ENCODE data around the gene RTN3. TPM values are rescaled to one million over a fixed set of nuclear protein-coding genes. Genes with fewer than 3 reads are reported as not detected.

Gene RTN3
- total RNA-seq, 1 donor: 65.1 TPM

DNA sequence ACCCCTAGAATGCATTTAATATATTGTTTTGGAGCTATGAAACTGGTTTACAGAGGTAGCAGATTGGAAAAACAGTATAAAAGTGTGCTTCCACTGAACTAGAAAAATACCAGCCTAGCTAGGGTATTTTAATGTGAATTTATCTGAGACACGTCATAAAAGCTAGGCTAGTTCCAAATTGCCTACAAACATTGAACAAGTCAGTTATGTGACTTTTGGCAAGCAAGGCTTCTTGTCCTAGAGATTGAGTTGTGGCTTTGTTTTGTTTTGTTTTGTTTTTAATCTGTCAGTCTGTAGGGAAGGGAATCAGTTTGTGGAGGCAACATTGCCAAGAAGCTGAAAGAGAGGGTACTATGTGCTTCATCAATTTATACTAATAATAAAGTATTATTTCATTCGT lies 24.2 kb downstream of the RTN3 start:
- H3K27me3 ChIP-seq (ENCODE audit: insufficient read depth, low read length): no peaks in the 10 kb centered on the region
- no peak overlapping the region for H3K4me3 ChIP-seq (ENCODE audit: low read length)
- peaks cover 4% of the 10 kb centered on the region for H3K4me1 ChIP-seq (ENCODE audit: insufficient read depth, low read length)
- H3K9me3 ChIP-seq (ENCODE audit: low read depth, low read length): no peaks in the 10 kb centered on the region

DNA sequence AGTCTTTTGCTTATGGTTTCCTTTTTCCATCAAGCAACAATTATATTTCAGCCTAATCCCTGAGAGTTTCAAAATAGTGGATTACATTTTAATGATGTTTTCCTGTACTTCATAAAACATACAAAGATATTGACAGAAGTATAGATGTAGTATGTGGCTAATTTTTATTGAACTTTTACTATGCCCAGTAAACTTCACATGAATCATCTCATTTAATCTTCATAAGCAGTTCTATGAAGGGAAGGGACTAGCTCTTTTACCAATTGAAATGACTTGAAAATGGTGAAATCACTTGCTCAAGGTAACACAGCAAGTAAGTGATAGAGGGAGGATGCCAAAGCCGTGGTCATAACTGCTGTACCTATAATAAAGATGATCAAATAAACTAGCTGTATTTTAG lies 27.5 kb downstream of the RTN3 start:
- Histone ChIP-seq H3K4me1 (ENCODE audit: insufficient read depth, low read length) (peaks cover 4% of the 10 kb centered on the region), H3K9me3 (ENCODE audit: low read depth, low read length) (no peaks in the 10 kb centered on the region), H3K4me3 (ENCODE audit: low read length) (no peak overlapping the region), H3K27me3 (ENCODE audit: insufficient read depth, low read length) (no peaks in the 10 kb centered on the region)

DNA sequence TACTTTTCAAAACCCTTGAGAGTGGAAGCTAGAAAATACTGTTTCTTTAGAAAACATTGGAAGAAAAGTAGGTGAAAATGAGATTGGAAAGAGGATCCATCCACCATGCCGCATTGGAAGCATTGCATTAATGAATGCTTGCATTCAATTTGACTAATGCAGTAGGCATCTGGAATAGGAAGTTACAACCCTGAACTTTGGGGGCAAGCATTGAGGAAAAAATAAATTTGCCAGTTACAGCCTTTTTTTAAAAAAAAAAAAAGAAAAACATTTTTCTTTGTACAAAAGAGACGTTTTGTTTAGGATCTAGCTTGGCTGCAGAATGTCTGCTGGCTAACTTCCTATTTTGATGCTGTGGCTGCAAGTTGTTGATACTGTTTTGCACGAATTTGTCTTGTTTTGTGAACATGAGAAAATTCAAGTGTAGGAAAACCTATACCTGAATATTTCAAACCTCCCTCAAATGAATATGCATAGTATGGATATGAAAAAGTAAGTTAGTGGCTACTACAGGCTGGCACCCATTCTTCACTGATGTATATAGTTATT lies 28.1 kb downstream of the RTN3 start:
- Histone ChIP-seq H3K27me3 (ENCODE audit: insufficient read depth, low read length) (no peaks in the 10 kb centered on the region), H3K9me3 (ENCODE audit: low read depth, low read length) (no peaks in the 10 kb centered on the region), H3K4me3 (ENCODE audit: low read length) (no peak overlapping the region), H3K4me1 (ENCODE audit: insufficient read depth, low read length) (peaks cover 4% of the 10 kb centered on the region)

DNA sequence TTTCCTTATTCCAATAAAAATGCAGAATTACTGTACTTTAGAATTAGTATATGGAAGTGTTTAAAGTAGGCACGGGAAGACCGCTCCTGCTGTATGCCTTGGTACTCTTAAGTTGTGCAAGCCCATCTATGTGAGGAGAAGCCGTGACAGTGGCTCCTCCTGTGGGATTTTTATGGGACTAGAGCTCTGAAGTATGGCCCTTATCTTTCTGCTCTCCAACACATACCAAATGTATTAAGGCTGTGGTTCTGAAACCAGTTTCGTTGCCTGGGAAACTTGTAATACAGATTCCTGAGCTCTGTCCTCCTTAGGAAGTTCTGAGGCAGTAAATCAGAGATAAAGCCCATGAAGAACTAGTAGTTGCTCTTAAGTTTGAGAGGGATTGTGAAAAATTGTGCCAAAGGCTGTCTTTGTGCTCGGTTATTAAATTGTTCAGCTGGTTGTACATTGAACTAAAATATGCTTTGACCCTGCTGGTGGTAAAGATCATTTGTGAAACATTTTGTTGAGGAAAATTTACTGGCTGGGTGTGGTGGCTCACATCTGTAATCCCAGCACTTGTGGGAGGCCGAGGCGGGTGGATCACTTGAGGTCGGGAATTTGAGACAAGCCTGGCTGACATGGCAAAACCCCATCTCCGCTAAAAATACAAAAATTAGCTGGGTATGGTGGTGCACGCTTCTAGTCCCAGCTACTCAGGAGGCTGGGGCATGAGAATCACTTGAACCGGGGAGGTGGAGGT lies 29.3 kb downstream of the RTN3 start:
- Histone ChIP-seq H3K9me3 (ENCODE audit: low read depth, low read length) (no peaks in the 10 kb centered on the region), H3K4me3 (ENCODE audit: low read length) (no peak overlapping the region), H3K4me1 (ENCODE audit: insufficient read depth, low read length) (peaks cover 4% of the 10 kb centered on the region), H3K27me3 (ENCODE audit: insufficient read depth, low read length) (no peaks in the 10 kb centered on the region)

DNA sequence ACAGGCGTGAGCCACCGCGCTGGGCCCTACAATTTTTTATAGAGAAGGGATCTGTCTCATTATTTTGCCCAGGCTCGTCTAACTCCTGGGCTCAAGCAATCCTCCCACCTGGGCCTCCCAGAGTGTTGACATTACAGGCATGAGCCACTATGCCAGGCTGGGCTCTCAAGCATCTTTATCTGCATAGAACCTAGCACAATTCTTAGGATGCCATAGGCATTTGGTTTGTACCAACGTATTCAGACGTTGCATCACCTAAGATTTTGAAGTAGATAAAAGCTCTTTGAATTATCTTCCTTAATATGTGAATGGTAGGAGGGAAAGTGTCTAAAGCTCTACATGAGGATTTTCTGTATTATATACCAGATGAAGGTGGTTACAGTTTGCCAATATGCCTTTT lies 30.5 kb downstream of the RTN3 start:
- H3K9me3 ChIP-seq (ENCODE audit: low read depth, low read length): no peaks in the 10 kb centered on the region

DNA sequence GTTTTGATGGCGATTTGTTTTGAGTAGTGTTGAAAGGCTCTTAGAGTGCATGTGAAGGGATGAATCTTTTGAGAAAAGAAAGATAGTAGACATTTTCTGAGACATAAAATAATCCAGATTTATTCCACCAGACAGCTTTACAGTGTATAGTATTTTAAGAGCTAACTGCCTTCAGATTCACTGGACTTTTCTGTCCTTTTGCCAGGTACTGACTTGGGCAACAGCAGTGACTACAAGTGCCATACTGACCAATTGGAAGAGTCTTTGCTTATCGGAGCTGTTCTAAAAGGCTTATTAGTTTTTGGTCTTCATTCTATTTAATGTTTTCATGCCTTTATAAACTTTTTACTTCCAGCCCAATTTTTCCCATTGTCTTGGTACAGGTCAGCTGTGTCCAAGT lies 32.5 kb downstream of the RTN3 start:
- no peak overlapping the region for H3K4me3 ChIP-seq (ENCODE audit: low read length)
- no peaks in the 10 kb centered on the region for H3K9me3 ChIP-seq (ENCODE audit: low read depth, low read length)
- H3K4me1 ChIP-seq (ENCODE audit: insufficient read depth, low read length): no peaks in the 10 kb centered on the region
- no peaks in the 10 kb centered on the region for H3K27me3 ChIP-seq (ENCODE audit: insufficient read depth, low read length)

More for the DNA sequence above, 30.5 kb downstream of the RTN3 start:
- H3K27me3 ChIP-seq (ENCODE audit: insufficient read depth, low read length): no peaks in the 10 kb centered on the region
- H3K4me1 ChIP-seq (ENCODE audit: insufficient read depth, low read length): peaks cover 4% of the 10 kb centered on the region
- H3K4me3 ChIP-seq (ENCODE audit: low read length): no peak overlapping the region

DNA sequence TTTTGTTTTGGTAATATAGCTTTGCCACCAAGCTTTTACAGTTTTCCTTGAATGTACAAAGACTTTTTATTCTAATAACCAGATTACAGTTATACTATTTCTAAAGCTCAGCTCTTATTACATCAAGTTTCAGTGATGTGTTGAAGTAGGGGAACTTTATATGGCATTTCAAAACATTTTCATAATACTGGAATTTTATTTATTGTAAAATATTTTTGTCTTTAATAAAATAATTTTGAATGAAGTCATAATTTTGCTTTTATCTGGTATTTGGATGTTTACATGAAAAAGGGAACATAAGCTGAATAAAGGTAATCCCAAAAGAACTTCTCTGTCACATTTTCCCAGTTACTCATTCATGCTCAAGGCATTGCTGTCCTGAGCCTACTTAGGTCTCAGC lies 34.7 kb downstream of the RTN3 start:
- no peak overlapping the region for H3K4me3 ChIP-seq (ENCODE audit: low read length)
- H3K4me1 ChIP-seq (ENCODE audit: insufficient read depth, low read length): no peaks in the 10 kb centered on the region

DNA sequence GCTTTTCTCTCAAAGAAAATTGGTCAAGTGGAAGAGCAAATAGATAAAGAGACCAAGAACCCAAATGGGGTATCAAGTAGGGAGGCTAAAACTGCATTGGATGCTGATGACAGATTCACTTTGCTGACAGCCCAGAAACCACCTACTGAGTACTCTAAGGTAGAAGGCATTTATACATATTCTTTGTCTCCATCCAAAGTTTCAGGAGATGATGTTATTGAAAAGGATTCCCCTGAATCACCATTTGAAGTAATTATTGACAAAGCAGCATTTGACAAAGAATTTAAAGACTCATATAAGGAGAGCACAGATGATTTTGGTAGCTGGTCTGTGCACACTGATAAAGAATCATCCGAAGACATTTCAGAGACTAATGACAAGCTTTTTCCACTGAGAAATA lies 37.7 kb downstream of the RTN3 start:
- Histone ChIP-seq H3K4me3 (ENCODE audit: low read length) (no peak overlapping the region), H3K9me3 (ENCODE audit: low read depth, low read length) (no peaks in the 10 kb centered on the region), H3K4me1 (ENCODE audit: insufficient read depth, low read length) (no peaks in the 10 kb centered on the region), H3K27me3 (ENCODE audit: insufficient read depth, low read length) (no peaks in the 10 kb centered on the region)

More for the DNA sequence above, 34.7 kb downstream of the RTN3 start:
- Histone ChIP-seq H3K27me3 (ENCODE audit: insufficient read depth, low read length) (no peaks in the 10 kb centered on the region), H3K9me3 (ENCODE audit: low read depth, low read length) (no peaks in the 10 kb centered on the region)

DNA sequence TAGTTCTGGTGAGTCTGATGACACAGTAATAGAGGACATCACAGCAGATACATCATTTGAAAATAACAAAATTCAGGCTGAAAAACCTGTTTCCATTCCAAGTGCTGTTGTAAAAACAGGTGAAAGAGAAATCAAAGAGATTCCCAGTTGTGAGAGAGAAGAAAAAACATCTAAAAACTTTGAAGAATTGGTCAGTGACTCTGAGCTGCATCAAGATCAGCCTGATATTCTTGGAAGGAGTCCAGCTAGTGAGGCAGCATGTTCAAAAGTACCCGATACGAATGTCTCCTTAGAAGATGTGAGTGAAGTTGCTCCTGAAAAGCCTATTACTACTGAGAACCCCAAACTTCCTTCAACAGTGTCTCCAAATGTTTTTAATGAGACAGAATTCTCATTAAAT lies 38.7 kb downstream of the RTN3 start:
- Histone ChIP-seq H3K9me3 (ENCODE audit: low read depth, low read length) (no peaks in the 10 kb centered on the region), H3K4me1 (ENCODE audit: insufficient read depth, low read length) (no peaks in the 10 kb centered on the region), H3K27me3 (ENCODE audit: insufficient read depth, low read length) (no peaks in the 10 kb centered on the region), H3K4me3 (ENCODE audit: low read length) (no peak overlapping the region)

DNA sequence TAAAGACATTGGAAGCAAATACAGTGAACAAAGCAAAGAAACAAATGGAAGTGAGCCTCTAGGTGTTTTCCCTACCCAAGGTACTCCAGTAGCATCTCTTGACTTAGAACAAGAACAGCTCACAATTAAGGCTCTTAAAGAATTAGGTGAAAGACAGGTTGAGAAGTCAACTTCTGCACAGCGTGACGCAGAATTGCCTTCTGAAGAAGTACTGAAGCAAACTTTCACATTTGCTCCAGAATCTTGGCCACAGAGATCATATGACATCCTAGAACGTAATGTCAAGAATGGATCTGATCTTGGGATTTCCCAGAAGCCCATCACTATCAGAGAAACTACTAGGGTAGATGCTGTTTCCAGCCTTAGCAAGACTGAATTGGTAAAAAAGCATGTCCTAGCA lies 39.3 kb downstream of the RTN3 start:
- no peaks in the 10 kb centered on the region for H3K9me3 ChIP-seq (ENCODE audit: low read depth, low read length)
- H3K27me3 ChIP-seq (ENCODE audit: insufficient read depth, low read length): no peaks in the 10 kb centered on the region
- H3K4me3 ChIP-seq (ENCODE audit: low read length): no peak overlapping the region
- no peaks in the 10 kb centered on the region for H3K4me1 ChIP-seq (ENCODE audit: insufficient read depth, low read length)

DNA sequence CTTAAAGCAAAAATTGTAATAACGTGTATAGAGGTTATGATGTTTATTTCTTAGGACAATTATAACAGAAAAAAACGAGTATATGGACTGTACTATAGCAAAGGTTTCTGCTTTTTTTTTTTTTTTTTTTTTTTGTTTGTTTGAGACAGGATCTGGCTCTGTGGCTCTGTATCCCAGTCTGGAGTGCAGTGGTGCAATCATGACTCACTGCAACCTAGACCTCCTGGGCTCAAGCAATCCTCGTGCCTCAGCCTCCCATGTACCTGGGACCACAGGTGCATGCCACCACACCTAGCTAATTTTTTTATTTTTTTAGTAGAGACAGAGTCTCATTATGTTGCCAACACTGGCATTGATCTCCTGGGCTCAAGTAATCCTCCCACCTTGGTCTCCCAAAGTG lies 48.0 kb downstream of the RTN3 start:
- H3K4me1 ChIP-seq (ENCODE audit: insufficient read depth, low read length): no peaks in the 10 kb centered on the region
- no peaks in the 10 kb centered on the region for H3K9me3 ChIP-seq (ENCODE audit: low read depth, low read length)
- no peak overlapping the region for H3K4me3 ChIP-seq (ENCODE audit: low read length)
- no peaks in the 10 kb centered on the region for H3K27me3 ChIP-seq (ENCODE audit: insufficient read depth, low read length)

DNA sequence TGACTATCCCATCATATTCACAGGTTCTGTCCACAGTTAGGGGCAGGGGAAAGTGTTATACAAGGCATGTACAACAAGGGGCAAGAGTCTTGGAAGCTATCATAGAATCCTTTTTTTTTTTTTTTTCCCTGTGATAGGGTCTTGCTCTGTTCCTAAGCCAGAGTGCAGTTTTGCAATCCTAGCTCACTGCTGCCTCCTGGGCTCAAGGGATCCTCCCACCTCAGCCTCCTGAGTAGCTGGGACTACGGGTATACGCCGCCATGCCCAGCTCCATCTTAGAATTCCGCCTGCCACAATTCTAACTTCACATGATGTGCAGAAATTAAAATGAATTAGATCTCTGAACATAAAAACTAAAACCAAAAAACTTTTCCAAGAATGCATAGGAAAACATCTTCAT lies 55.6 kb downstream of the RTN3 start:
- Histone ChIP-seq H3K4me1 (ENCODE audit: insufficient read depth, low read length) (peaks cover 6% of the 10 kb centered on the region), H3K4me3 (ENCODE audit: low read length) (no peak overlapping the region), H3K27me3 (ENCODE audit: insufficient read depth, low read length) (no peaks in the 10 kb centered on the region), H3K9me3 (ENCODE audit: low read depth, low read length) (no peaks in the 10 kb centered on the region)

DNA sequence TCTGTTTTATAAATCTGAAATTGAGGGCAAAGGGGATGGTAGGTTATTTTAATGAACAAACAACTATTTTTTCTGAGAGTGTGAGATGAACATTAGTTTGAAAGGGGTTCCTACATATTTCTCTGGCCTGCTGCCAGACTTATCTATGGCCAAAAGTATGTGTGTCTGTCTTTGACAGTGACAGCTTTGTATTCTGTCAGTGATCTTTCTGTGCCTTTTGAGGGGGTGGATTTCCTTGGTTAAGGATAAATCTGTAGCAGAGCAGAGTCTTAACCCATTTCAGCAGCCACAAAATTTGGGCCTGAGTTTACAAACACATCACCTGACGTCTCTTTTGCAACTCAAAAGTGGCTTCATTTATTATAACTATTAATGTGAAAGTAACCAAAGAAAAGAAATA lies 56.4 kb downstream of the RTN3 start:
- Histone ChIP-seq H3K9me3 (ENCODE audit: low read depth, low read length) (no peaks in the 10 kb centered on the region), H3K4me3 (ENCODE audit: low read length) (no peak overlapping the region), H3K27me3 (ENCODE audit: insufficient read depth, low read length) (no peaks in the 10 kb centered on the region), H3K4me1 (ENCODE audit: insufficient read depth, low read length) (peaks cover 6% of the 10 kb centered on the region)

DNA sequence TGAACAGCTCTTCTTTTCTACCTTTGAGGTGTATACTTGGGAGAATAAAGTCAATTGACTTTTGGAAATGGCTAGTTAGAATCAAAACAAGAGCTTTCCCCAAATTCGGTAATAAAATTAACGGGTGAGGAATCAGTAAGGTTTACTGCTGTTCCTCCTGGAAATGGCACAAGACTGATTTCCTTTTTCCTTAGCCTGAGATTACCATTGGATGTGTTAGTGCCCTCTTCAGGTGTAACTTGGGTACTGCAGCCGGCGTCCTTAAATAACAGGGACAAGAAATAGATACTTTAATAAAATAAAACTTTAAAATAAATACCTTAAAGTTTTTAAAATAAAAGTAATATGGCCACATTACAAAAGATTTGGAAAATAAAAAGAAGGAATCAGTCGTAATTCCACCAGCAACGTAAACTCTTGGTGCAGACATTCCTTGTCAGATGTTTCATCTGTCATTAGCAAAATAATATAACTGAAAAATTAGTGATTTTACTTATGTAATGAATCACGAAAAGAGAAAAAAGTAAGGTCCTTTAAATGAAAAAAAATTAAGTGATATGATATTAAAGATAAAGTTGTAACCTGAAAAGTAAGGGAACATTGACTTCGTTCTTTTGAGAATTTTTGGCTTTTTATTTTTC lies 57.5 kb downstream of the RTN3 start:
- Histone ChIP-seq H3K27me3 (ENCODE audit: insufficient read depth, low read length) (no peaks in the 10 kb centered on the region), H3K4me3 (ENCODE audit: low read length) (no peak overlapping the region), H3K4me1 (ENCODE audit: insufficient read depth, low read length) (peaks cover 6% of the 10 kb centered on the region), H3K9me3 (ENCODE audit: low read depth, low read length) (no peaks in the 10 kb centered on the region)

DNA sequence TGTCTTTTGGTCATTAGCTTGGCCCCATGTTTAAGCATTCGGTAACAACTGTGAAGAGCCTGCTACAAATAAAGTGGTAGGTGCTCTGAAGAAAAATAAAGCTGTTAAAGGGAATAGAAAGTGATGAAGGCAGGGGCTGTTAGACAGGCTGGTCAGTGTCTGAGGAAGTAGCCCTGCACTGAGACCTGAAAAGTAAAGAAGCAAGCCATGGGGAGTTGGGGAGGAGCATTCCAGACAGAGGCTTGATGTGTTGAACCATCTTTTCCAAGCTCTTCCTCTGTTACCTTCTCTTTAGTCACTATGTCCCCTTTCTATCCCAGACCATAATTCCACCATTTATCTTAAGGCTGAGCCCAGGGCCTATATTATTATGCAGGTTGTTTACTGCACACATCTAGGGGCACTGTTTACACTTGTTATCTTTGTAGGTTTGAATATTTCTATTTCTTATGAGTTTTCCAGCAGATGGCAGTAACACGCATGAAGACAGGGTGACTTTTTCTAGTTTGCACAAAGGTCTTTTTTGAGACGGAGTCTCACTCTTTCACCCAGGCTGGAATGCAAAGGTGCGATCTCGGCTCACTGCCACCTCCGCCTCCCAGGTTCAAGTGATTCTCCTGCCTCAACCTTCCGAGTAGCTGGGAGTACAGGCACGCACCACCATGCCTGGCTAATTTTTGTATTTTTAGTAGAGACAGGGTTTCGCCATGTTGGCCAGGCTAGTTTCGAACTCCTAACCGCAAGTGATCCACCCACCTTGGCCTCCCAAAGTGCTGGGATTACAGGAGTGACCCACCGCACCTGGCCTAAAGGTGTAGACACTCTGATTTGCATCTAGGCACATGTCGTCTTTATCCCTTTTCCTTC lies 64.2 kb downstream of the RTN3 start:
- Histone ChIP-seq H3K4me3 (ENCODE audit: low read length) (no peak overlapping the region), H3K27me3 (ENCODE audit: insufficient read depth, low read length) (no peaks in the 10 kb centered on the region), H3K9me3 (ENCODE audit: low read depth, low read length) (no peaks in the 10 kb centered on the region), H3K4me1 (ENCODE audit: insufficient read depth, low read length) (peaks cover 11% of the 10 kb centered on the region)

All from mononuclear cell (primary cell).